SU-DHL-6 (cell line): ENCODE results near the gene ASCC3.

Experiments
- H2AFZ ChIP-seq: fragments of 200-600 bp; sonication (generic); 2 replicates; pipeline ENCODE4 v1.6.1; 2014; ENCODE audit warnings: low read depth, mild to moderate bottlenecking, moderate library complexity, mixed read lengths, antibody characterized with exemption, low read length; ENCODE audit not compliant: severe bottlenecking
- H3F3A ChIP-seq: fragments of 200-600 bp; shearing (Covaris generic); 2 replicates; pipeline ENCODE4 v1.6.0; 2016; ENCODE audit warnings: antibody characterized with exemption, mild to moderate bottlenecking; ENCODE audit not compliant: insufficient read depth
- H3K27ac ChIP-seq: fragments of 200-600 bp; sonication (generic); 2 replicates; pipeline ENCODE4 v1.5.1; 2016; ENCODE audit warnings: low read depth, mild to moderate bottlenecking, low read length, moderate library complexity, mixed read lengths
- H3K27me3 ChIP-seq: fragments of 200-600 bp; sonication (generic), shearing (Covaris generic); 2 replicates; pipeline ENCODE4 v1.6.0; 2014; ENCODE audit warnings: mild to moderate bottlenecking, low read length
- H3K36me3 ChIP-seq: fragments of 200-600 bp; sonication (generic); 2 replicates; pipeline ENCODE4 v1.6.1; 2014; ENCODE audit warnings: mild to moderate bottlenecking, low read length, mixed read lengths
- H3K4me2 ChIP-seq: fragments of 300-600, 200-600 bp; shearing (Covaris generic), sonication (generic); 2 replicates; pipeline ENCODE4 v1.6.0; 2014; ENCODE audit warnings: low read length, low read depth, mild to moderate bottlenecking; ENCODE audit not compliant: poor library complexity, severe bottlenecking
- H3K4me3 ChIP-seq: fragments of 200-600 bp; sonication (generic); 2 replicates; pipeline ENCODE4 v1.5.1; 2014; ENCODE audit warnings: antibody characterized with exemption, low read length, mild to moderate bottlenecking, mixed read lengths; ENCODE audit not compliant: insufficient read depth, poor library complexity, severe bottlenecking
- H3K79me2 ChIP-seq: fragments of 200-600 bp; sonication (generic); 2 replicates; pipeline ENCODE4 v1.6.1; 2014; ENCODE audit warnings: mild to moderate bottlenecking, low read length, moderate library complexity; ENCODE audit not compliant: insufficient read depth
- H3K9ac ChIP-seq: fragments of 200-600 bp; sonication (generic); 2 replicates; pipeline ENCODE4 v1.7.0; 2014; ENCODE audit warnings: mild to moderate bottlenecking, low read length
- H3K9me2 ChIP-seq: fragments of 200-600 bp; sonication (generic); replicated peaks from 2 replicates; pipeline ENCODE4 v1.6.1; 2014; ENCODE audit warnings: low read length; ENCODE audit not compliant: insufficient read depth
- H3K9me3 ChIP-seq: fragments of 200-600 bp; sonication (generic); 2 replicates; pipeline ENCODE4 v1.6.1; 2014; ENCODE audit warnings: low read length, mixed read lengths; ENCODE audit not compliant: insufficient read depth
- H4K20me1 ChIP-seq: fragments of 200-600 bp; sonication (generic); 2 replicates; pipeline ENCODE4 v1.6.1; 2014; ENCODE audit warnings: low read depth, mild to moderate bottlenecking, antibody characterized with exemption, low read length, moderate library complexity, mixed read lengths
- CTCF ChIP-seq: fragments of 200-600 bp; sonication (generic); IDR thresholded peaks from one replicate; pipeline ENCODE4 v1.5.1; 2017; ENCODE audit warnings: antibody characterized with exemption, mild to moderate bottlenecking, low read length, moderate library complexity; ENCODE audit not compliant: insufficient read depth, poor library complexity, severe bottlenecking
- EZH2phosphoT487 ChIP-seq: fragments of 200-600 bp; sonication (generic), shearing (Covaris generic); conservative IDR thresholded peaks from 2 replicates; pipeline ENCODE4 v1.6.1; 2018; ENCODE audit warnings: mild to moderate bottlenecking, antibody characterized with exemption, low read length, moderate library complexity, mixed read lengths

Gene ASCC3

GRCh38 chr6:100472674-100473073, 408.5 kb downstream of the ASCC3 start:
- H3K9me3 ChIP-seq = no peaks in the 10 kb centered on the region
- peak overlapping the region; percentile 80 for H3K27ac ChIP-seq
- no peak overlapping the region for H3K4me3 ChIP-seq
- H3K79me2 ChIP-seq = no peaks in the 10 kb centered on the region
- H3K9me2 ChIP-seq = no peaks in the 10 kb centered on the region
- TF ChIP-seq EZH2phosphoT487 = no peak
- no peak for TF ChIP-seq CTCF
- peaks cover 12% of the 10 kb centered on the region; the same call in 1 of the 2 replicates for H3F3A ChIP-seq
- H3K27me3 ChIP-seq = no peaks in the 10 kb centered on the region
- peak overlapping the region; percentile 35 for H3K4me2 ChIP-seq
- H4K20me1 ChIP-seq = no peaks in the 10 kb centered on the region
- H3K36me3 ChIP-seq = no peaks in the 10 kb centered on the region
- no peak overlapping the region for H2AFZ ChIP-seq
- peak overlapping the region; percentile 36; the same call in 1 of the 2 replicates for H3K9ac ChIP-seq

GRCh38 chr6:100470422-100471120, 410.6 kb downstream of the ASCC3 start:
- H3K36me3 ChIP-seq = no peaks in the 10 kb centered on the region
- no peaks in the 10 kb centered on the region for H4K20me1 ChIP-seq
- TF ChIP-seq CTCF (no peak), EZH2phosphoT487 (no peak)
- H3K79me2 ChIP-seq = no peaks in the 10 kb centered on the region
- no peak overlapping the region for H2AFZ ChIP-seq
- H3K4me3 ChIP-seq = no peak overlapping the region
- no peak overlapping the region for H3K4me2 ChIP-seq
- H3K27me3 ChIP-seq = no peaks in the 10 kb centered on the region
- H3K9me2 ChIP-seq = no peaks in the 10 kb centered on the region
- peaks cover 12% of the 10 kb centered on the region; the same call in 1 of the 2 replicates for H3F3A ChIP-seq
- H3K9me3 ChIP-seq = no peaks in the 10 kb centered on the region
- H3K27ac ChIP-seq = no peak overlapping the region
- no peak overlapping the region for H3K9ac ChIP-seq

GRCh38 chr6:100469101-100469859, 411.8 kb downstream of the ASCC3 start:
- no peaks in the 10 kb centered on the region for H3K9me3 ChIP-seq
- peaks cover 12% of the 10 kb centered on the region; the same call in 1 of the 2 replicates for H3F3A ChIP-seq
- no peaks in the 10 kb centered on the region for H3K36me3 ChIP-seq
- no peak overlapping the region for H3K4me2 ChIP-seq
- H3K27me3 ChIP-seq = no peaks in the 10 kb centered on the region
- no peak overlapping the region for H3K9ac ChIP-seq
- H3K9me2 ChIP-seq = no peaks in the 10 kb centered on the region
- H3K27ac ChIP-seq = no peak overlapping the region
- H3K4me3 ChIP-seq = no peak overlapping the region
- no peak overlapping the region for H2AFZ ChIP-seq
- no peaks in the 10 kb centered on the region for H4K20me1 ChIP-seq
- TF ChIP-seq EZH2phosphoT487 (no peak), CTCF (no peak)
- H3K79me2 ChIP-seq = no peaks in the 10 kb centered on the region
